Stimulated activated CD8-positive, alpha-beta memory T cell treated with anti-CD3 and anti-CD28 coated beads, Interleukin-12 subunit alpha, Interleukin-12 subunit beta, amount 100 ng/mL, for 1 hour (primary cell): Measurements from ENCODE around the gene GDA.

Experiments used
- DNase-seq: peaks from one replicate; pipeline ENCODE4 v3.0.0-alpha.2; 2020; ENCODE audit warnings: low read depth

The GDA gene

GRCh38 chr9:72150661-72151060, 1.4 kb downstream of the GDA start:
- no peak for DNase-seq

GRCh38 chr9:72151104-72151503, 1.9 kb downstream of the GDA start:
- DNase-seq = no peak

GRCh38 chr9:72154468-72155285, 5.4 kb downstream of the GDA start:
- DNase-seq = no peak

GRCh38 chr9:72155301-72155700, 6.1 kb downstream of the GDA start:
- DNase-seq = no peak

- DNase-seq = no peak
Measured at GRCh38 chr9:72156586-72156985, 7.3 kb downstream of the GDA start.

GRCh38 chr9:72158680-72159079, 9.4 kb downstream of the GDA start:
- DNase-seq = no peak

GRCh38 chr9:72160446-72161123, 11.3 kb downstream of the GDA start:
- DNase-seq = no peak

GRCh38 chr9:72165326-72165725, 16.1 kb downstream of the GDA start:
- no peak for DNase-seq

GRCh38 chr9:72165821-72166547, 16.7 kb downstream of the GDA start:
- DNase-seq = no peak

GRCh38 chr9:72168075-72168474, 18.8 kb downstream of the GDA start:
- DNase-seq = no peak

GRCh38 chr9:72169178-72169577, 19.9 kb downstream of the GDA start:
- DNase-seq = no peak

- no peak for DNase-seq
Measured at GRCh38 chr9:72173080-72173479, 23.8 kb downstream of the GDA start.

- DNase-seq = no peak
Measured at GRCh38 chr9:72185561-72185960, 36.3 kb downstream of the GDA start.

- DNase-seq = no peak
Measured at GRCh38 chr9:72187121-72187695, 38.0 kb downstream of the GDA start.

- no peak for DNase-seq
Measured at GRCh38 chr9:72188232-72188631, 39.0 kb downstream of the GDA start.

- DNase-seq = no peak
Measured at GRCh38 chr9:72193478-72193881, 44.2 kb downstream of the GDA start.

GRCh38 chr9:72199238-72199637, 50.0 kb downstream of the GDA start:
- no peak for DNase-seq

- DNase-seq = no peak
Measured at GRCh38 chr9:72200452-72200851, 51.2 kb downstream of the GDA start.

GRCh38 chr9:72202009-72202408, 52.8 kb downstream of the GDA start:
- DNase-seq = no peak

GRCh38 chr9:72203205-72203803, 54.1 kb downstream of the GDA start:
- no peak for DNase-seq

GRCh38 chr9:72204062-72204461, 54.8 kb downstream of the GDA start:
- DNase-seq = no peak

- no peak for DNase-seq
Measured at GRCh38 chr9:72205513-72205912, 56.3 kb downstream of the GDA start.
